AG10803 (cell line): ENCODE results near the gene NKX2-3.
A peak's percentile ranks its signal among the peaks of the same experiment; 100 is the strongest.

Experiments
- DNase-seq: peaks from one replicate; pipeline ENCODE4 v3.0.0; 2010; ENCODE audit warnings: low read depth
- H3K4me3 ChIP-seq: 2 replicates; pipeline ENCODE4 v1.5.1; 2011; ENCODE audit warnings: mild to moderate bottlenecking, low read length, control low read depth
- TF ChIP-seq, protein P1 (sequence below): conservative IDR thresholded peaks from 2 replicates; pipeline ENCODE4 v1.5.1; 2011; ENCODE audit warnings: mild to moderate bottlenecking, low read length, control low read depth, inconsistent platforms

Gene NKX2-3

DNA sequence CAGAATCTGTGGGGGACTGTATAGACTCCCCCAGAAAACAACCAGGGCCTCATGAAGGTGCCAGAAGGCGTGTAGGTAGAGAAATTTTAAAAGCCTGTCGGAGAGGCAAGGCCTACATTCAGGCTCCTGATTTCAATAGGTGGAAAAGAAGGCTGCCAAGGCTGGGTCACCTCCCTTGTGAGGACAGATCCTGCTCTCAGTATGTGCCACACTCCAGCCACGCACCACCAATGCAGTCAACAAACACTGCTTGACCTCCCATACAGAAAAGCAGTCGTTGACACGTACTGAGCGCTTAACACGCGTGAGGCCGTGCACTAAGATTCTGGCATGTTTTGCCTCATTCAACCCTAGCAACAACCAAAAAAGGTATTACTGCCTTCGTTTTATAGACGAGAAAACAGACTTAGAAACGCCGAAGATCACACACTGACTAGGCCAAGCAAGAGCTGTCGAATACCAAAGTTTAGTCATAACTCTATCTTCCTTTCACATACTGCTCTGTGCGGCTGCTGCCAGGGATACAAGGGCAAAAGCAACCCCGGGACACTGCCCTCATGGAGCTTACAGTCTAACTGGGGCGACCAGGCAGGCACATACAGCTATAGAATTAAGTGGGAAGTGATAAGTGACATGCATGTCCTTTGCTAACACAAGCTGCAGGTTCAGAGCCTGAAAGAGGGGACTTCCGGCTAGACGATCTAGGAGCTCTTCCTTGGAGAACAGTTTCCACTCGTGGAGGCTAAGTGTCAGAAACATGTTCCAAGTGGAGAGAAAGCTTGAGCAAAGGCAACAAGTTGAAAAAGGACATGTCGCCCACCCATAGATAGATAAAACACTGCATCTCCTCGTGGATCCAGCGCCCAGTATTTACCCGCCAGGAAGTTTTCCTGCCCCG is 797 bp upstream of the NKX2-3 start:
- no peak for DNase-seq
- TF ChIP-seq, protein P1, sequence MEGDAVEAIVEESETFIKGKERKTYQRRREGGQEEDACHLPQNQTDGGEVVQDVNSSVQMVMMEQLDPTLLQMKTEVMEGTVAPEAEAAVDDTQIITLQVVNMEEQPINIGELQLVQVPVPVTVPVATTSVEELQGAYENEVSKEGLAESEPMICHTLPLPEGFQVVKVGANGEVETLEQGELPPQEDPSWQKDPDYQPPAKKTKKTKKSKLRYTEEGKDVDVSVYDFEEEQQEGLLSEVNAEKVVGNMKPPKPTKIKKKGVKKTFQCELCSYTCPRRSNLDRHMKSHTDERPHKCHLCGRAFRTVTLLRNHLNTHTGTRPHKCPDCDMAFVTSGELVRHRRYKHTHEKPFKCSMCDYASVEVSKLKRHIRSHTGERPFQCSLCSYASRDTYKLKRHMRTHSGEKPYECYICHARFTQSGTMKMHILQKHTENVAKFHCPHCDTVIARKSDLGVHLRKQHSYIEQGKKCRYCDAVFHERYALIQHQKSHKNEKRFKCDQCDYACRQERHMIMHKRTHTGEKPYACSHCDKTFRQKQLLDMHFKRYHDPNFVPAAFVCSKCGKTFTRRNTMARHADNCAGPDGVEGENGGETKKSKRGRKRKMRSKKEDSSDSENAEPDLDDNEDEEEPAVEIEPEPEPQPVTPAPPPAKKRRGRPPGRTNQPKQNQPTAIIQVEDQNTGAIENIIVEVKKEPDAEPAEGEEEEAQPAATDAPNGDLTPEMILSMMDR: no peak
- no peak overlapping the region for H3K4me3 ChIP-seq

DNA sequence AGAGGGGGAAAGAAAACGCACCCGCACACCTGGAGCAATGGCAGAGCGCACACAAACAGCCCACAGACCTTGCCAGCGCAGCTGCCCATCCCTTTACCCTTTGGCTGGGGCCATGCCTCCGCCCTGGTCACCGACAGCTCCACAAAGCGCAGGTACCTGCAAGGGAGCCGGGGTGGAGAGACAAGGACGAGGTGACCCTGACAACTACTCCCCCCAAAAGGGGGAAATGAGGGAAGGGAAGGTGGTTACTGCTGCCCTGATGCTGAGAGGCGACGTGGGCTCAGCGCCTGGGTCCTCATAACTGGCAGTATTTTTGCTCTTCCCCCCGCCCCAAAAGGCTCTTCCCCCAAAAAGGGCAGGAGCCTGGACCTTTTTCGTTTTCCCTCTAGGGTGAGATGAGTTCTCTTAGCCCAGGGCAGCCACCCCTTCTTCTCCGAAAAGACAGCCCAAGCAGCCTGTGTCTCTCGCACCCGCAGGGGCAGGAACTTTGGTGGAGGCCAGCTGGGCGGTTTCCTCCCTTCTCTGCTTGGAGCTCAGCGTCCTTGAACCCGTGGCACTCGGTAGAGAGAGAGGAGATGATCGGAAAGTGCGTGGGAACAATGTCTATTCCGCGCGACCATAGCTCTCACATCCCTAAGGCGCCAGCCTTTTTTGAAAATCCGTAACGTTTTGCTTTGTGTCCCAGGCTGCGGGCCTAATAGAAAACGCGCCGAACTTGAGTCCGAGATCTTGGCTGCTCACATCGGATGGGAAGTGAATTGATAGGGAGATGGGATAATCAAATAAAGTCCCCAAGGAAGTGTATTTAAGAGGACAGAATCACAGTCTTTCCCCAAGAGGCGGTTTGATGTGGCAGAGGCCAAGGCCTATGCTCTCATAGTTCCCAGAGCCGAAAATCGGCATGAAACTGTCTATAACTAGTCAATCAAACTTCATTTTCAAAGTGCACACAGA is 1.0 kb downstream of the NKX2-3 start:
- no peak overlapping the region for H3K4me3 ChIP-seq
- TF ChIP-seq, protein P1: no peak
- DNase-seq: no peak

DNA sequence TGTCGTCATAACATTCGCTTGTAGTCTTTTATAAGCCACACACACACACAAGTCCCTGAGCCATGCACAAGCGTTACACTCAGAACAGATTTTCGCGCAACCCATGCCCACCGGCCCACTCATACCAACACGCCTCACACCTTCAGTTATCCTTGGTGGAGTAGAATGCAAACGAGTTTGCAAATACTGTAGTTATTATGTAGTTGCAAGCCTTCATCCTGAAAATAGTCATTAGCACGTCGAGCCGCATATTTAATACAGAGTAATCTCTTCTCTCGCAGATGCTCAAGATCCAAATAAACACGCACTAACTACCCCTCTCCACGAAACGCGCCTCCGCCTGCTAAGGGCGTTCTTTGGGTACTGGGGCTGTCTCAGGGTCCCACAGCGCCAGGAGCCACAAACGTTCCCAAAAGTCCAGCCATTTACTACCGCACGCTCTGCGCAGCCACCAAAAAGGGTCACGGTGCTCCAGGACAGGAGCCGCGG is 1.8 kb downstream of the NKX2-3 start:
- TF ChIP-seq, protein P1: no peak
- H3K4me3 ChIP-seq: no peak overlapping the region
- no peak for DNase-seq

DNA sequence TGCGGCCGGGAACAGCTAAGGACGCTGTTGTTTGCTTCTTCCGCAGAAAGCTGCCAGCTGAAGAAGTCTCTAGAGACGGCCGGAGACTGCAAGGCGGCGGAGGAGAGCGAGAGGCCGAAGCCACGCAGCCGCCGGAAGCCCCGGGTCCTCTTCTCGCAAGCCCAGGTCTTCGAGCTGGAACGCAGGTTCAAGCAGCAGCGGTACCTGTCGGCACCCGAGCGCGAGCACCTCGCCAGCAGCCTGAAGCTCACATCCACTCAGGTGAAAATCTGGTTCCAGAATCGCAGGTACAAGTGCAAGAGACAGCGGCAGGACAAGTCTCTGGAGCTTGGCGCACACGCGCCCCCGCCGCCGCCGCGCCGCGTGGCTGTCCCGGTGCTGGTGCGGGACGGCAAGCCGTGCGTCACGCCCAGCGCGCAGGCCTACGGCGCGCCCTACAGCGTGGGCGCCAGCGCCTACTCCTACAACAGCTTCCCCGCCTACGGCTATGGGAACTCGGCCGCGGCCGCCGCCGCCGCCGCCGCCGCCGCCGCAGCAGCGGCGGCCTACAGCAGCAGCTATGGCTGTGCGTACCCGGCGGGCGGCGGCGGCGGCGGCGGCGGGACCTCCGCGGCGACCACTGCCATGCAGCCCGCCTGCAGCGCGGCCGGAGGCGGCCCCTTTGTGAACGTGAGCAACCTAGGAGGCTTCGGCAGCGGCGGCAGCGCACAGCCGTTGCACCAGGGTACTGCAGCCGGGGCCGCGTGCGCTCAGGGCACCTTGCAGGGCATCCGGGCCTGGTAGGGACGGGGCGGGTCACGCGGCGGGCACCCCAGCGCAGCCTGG is 2.4 kb downstream of the NKX2-3 start:
- no peak overlapping the region for H3K4me3 ChIP-seq
- TF ChIP-seq, protein P1: no peak
- peak; percentile 9 for DNase-seq

DNA sequence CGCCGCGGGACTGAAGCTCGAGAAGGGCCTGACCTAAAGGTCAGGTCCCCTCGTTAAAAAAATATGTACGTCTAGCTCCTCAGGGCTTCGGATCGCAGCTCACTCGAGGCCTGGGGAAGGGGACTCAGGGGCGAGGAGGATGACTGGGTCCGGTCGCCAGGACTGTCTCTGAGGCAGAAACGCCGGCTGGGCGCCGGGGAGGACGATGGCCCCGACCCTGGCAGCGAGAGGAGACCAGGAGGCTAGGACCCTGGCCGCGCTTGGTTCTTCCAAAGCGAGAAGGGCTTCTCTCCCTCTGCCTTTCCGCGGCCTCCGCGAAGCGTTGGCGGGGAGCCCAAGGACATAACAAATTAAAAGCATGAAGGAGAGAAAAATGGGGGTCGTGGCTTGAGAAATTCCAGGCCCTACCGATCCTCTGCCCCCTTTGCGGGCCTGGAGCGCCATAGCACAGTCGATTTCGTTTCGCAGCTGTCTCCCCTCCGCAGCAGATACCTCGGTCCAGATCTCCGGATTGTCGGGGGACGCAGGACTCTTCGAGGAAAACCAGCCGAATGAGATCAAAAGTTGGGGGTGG is 3.1 kb downstream of the NKX2-3 start:
- no peak for DNase-seq
- TF ChIP-seq, protein P1: no peak
- H3K4me3 ChIP-seq: no peak overlapping the region
